Upper lobe of right lung (tissue), 1 donor: ENCODE measurements around the gene BORCS8. TPM values are rescaled to one million over a fixed set of nuclear protein-coding genes. Genes with fewer than 3 reads are reported as not detected.

Experiments
- ATAC-seq: fragments of 200-7000 bp; cut with Tn5 transposase; one replicate; pipeline ENCODE4 v1.9.1; 2020; ENCODE audit warnings: mild to moderate bottlenecking, moderate library complexity
- DNase-seq: peaks from one replicate; pipeline ENCODE4 v3.0.0-alpha.2; 2020
- H3K27ac ChIP-seq: fragments of 200-600 bp; one replicate; pipeline ENCODE4 v1.8.0; 2022
- H3K27me3 ChIP-seq: fragments of 200-600 bp; one replicate; pipeline ENCODE4 v1.8.0; 2022; ENCODE audit warnings: mild to moderate bottlenecking
- H3K36me3 ChIP-seq: fragments of 200-600 bp; one replicate; pipeline ENCODE4 v1.8.0; 2022
- H3K4me1 ChIP-seq: fragments of 200-600 bp; one replicate; pipeline ENCODE4 v1.8.0; 2022
- H3K4me3 ChIP-seq: fragments of 200-600 bp; one replicate; pipeline ENCODE4 v1.8.0; 2022; ENCODE audit warnings: mild to moderate bottlenecking
- H3K9me3 ChIP-seq: fragments of 200-600 bp; one replicate; pipeline ENCODE4 v1.8.0; 2022
- CTCF ChIP-seq: fragments of 200-600 bp; IDR thresholded peaks from one replicate; pipeline ENCODE4 v1.8.0; 2022; ENCODE audit warnings: antibody characterized with exemption
- intact Hi-C: fragments of 100-400 bp; cut with DNase I; formaldehyde crosslinking; loops from one replicate; pipeline ENCODE4 v1.11.0; 2022
- total RNA-seq: library from RNA; stranded (reverse); fragmentation: NEBNext Ultra II Directional; extraction: Animal tissue kit (Norgen Biotek cat#: 25700); gene quantifications from one replicate; pipeline ENCODE4 v1.2.1, GENCODE V29; 2021
- donor health status: DM: no; HTN: yes; CAD: no; lungs with severe emphysema.

BORCS8 gene
- total RNA-seq, 1 donor from 2014 or later = 24.8 TPM

DNA sequence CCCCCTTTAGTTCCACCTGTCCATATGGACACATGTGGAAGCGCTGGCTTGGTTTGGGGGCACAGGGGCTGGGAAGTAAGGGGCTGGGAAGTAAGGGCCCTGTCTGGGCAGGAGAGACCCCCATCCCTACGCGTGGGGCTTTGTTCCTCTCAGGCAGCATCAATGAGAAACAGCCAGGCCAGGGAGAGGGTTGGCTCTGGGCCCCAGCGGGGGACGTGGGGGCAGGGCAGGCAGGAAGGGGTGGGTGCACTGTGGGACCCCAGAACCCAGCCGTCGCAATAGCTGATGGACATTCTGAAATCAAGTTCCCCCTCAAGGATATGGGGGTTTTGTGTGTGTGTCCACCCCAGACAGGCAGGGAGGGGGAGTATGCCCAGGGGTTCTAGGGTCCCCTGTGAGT lies 21.0 kb upstream of the BORCS8 start:
- TF ChIP-seq CTCF = no peak
- DNase-seq (no peak), ATAC-seq (no peak)
- Histone ChIP-seq H3K27ac (no peak overlapping the region), H3K27me3 (peaks cover 31% of the 10 kb centered on the region), H3K9me3 (no peaks in the 10 kb centered on the region), H3K4me3 (no peak overlapping the region), H3K4me1 (no peaks in the 10 kb centered on the region), H3K36me3 (no peaks in the 10 kb centered on the region)
- intact Hi-C loops = no loop called here

DNA sequence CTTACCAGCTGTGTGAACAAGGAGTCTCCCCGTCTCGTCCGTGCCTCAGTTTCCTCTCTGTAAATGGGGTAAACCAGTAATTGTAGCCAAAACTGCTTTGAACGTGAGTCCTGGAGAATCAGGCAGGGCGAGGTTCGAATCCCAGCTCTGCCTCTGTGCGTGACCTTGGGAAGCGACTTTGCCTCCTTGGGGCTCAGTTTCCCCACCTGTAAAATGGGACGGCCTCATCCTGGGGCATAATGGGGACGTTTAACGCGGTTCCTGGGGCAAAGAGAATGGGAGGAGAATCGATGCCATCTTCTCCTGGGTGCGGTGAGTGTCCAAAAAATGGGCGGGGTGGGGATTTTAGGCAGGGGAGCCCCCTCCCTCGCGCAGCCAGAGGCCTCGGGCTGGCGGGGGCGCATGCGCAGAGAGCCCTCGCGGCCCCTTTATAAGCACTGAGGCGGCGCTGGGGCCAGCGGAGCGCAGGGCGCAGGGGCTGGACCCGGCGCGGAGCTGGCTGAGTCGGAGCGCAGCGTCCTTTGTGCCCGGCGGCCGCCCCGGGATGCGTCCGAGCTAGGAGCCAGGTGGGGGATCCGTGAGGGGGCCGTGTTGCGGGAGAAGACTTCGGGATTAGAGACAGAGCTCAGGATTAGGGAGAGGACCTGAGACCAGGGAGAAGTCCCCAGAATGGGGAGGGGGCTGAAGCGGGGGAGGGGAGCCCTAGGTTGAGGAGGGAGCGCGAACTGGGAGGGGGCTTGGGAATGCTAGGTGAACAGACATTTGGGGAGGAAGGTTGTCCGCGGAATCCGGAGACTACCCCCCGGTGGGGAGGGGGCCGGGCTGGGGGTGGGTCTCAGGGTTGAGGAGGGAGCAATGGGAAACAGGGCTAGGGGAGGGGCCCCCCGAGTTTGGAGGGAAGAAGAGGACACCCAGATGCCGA lies 19.8 kb upstream of the BORCS8 start, which contains the start of gene NCAN:
Gene NCAN (plus strand): TSS at position 460 of the 922 bp plus-strand sequence. CDS start 4,996 bp downstream, outside the sequence.
- DNase-seq = no peak

DNA sequence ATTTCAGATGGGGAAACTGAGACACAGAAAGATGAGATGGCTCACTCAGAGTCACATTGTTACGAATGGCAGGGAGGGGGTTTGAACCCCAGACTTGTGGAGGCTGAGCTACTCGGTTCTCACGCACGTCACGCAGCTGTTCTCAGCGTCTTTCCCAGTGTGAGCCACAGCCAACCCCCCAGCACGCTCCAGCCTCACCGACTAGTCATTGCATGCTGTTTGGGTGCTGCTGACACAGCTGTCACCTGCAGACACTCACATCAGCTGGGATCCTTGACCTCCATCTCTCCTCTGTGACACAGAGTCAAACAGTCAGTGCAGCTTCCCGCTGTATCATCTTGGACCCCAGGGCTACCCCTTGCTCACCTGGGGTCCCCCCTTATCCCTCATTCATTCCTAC lies 17.4 kb upstream of the BORCS8 start:
- no peaks in the 10 kb centered on the region for H3K36me3 ChIP-seq

More for the DNA sequence above, 19.8 kb upstream of the BORCS8 start, which contains the start of gene NCAN:
- TF ChIP-seq CTCF = no peak
- Histone ChIP-seq H3K4me3 (no peak within 1 kb of the TSS), H3K27ac (no peak within 1 kb of the TSS), H3K27me3 (peaks cover 29% of the 10 kb centered on the region), H3K36me3 (no peaks in the 10 kb centered on the region), H3K9me3 (no peaks in the 10 kb centered on the region), H3K4me1 (no peaks in the 10 kb centered on the region)
- intact Hi-C loops = no loop called here
- ATAC-seq = no peak

DNA sequence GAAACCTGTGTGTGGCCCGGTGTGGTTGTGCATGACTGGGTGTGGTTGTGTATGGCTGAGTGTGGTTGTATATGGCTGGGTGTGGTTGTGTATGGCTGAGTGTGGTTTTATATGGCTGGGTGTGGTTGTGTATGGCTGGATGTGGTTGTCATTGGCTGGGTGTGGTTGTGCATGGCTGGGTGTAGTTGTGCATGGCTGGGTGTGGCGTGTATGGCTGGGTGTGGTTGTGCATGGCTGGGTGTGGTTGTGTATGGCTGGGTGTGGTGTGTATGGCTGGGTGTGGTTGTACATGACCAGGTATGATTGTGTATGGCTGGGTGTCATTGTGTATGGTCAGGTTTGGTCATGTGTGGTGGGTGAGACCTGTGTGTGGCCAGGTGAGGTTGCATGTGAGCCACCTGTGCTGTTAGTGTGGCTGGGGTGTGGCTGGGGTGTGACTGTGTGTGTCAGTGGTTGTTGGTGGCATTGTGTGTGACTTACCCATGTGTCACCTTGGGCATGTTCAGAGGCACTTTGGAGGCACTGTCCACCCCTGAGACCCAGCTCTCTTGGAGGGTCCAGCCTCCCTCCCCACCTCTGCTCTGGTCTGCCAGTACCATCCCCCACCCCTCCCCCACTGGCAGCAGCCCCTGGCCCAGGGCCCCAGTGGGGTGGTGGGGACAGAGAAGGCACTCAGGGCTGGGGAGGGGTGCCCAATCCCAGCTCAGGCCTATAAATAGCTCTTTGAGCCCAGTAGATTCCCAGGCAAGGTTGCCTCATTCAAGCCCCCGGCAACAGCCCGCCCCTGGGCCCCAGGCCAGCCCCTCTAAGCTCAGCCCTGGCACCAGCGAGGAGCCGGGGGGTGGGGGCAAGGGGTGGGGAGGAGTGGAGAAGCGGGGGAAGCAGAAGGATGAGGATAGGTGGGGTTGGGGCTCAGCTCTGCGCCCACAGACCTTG lies 16.0 kb upstream of the BORCS8 start:
- no peaks in the 10 kb centered on the region for H3K9me3 ChIP-seq
- no peaks in the 10 kb centered on the region for H3K4me1 ChIP-seq
- H3K27ac ChIP-seq = no peak overlapping the region
- ATAC-seq = no peak
- no peak overlapping the region for H3K4me3 ChIP-seq
- H3K27me3 ChIP-seq = peaks cover 21% of the 10 kb centered on the region
- intact Hi-C loops = no loop called here
- no peak for DNase-seq
- TF ChIP-seq CTCF = no peak
- H3K36me3 ChIP-seq = no peaks in the 10 kb centered on the region

More for the DNA sequence above, 17.4 kb upstream of the BORCS8 start:
- ATAC-seq (no peak), DNase-seq (no peak)
- H3K4me3 ChIP-seq = no peak overlapping the region
- H3K9me3 ChIP-seq = no peaks in the 10 kb centered on the region
- no peak for TF ChIP-seq CTCF
- peaks cover 25% of the 10 kb centered on the region for H3K27me3 ChIP-seq
- no peak overlapping the region for H3K27ac ChIP-seq
- intact Hi-C loops = no loop called here
- no peaks in the 10 kb centered on the region for H3K4me1 ChIP-seq

GRCh38 chr19:19206938-19207337 lies 15.0 kb upstream of the BORCS8 start:
- intact Hi-C loops = no loop called here
- Histone ChIP-seq H3K9me3 (no peaks in the 10 kb centered on the region), H3K27me3 (peaks cover 12% of the 10 kb centered on the region), H3K27ac (no peak overlapping the region), H3K4me1 (peaks cover 9% of the 10 kb centered on the region), H3K4me3 (no peak overlapping the region), H3K36me3 (no peaks in the 10 kb centered on the region)
- ATAC-seq = no peak
- no peak for DNase-seq
- TF ChIP-seq CTCF = no peak
